ENCODE results near the gene ACSF2.
"Not testable (repeated sequence)": the region's sequence is repeated elsewhere in the genome, so short reads cannot be mapped to it uniquely, and the experiment has no call there.

ACSF2 gene

DNA sequence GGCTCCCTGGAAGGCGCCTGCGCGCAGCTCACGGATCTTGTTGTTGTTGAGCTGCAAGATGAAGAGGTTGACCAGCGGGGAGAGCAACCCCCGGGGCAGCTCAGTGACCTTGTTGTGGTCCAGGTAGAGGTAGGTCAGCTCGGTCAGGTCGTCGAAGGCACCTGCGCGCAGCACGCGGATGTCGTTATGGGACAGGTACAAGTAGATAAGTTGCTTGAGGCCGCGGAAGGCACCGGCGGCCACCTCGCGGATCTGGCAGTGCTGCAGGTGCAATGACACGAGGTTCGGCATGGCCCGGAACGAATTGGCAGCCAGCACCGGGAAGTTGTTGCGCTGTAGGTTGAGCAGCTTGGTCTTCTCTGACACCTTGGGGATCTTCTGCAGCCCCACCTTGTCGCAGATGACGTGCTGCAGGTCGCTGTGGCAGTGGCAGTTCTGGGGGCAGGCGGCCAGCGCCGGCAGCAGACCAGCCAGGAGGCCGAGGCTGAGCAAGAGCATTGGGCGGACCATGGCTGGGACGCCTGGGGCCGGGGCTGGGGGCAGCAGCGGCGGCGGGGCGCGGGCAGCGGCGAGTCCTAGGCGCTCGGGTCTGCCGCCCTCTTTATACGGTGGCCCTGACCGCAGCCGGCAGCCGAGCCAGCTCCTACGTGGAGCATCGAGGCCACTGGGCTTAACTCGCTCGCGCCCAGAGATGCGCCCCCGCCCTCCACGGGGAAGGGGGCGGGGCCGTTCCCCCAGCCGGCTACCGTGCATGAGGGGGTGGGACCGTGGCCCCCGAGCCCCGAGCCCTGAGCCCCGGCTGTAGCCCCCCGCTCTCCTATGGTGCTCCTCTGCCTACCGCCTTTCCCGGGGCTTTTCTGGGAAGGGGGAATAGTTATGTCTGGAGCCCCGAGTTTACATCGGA, 42.5 kb downstream of the ACSF2 start, which contains the start of gene CHAD:
Gene CHAD, minus strand, starts transcription at position 577 of the 904 bp plus-strand sequence. Its CDS starts 67 bp downstream, at position 510.
- no peak for TF ChIP-seq POLR2A (IDR thresholded peaks at IDR 0.05; ENCODE audit: low read depth, low read length)
- no peak for FAIRE-seq
- no peak for DNase-seq (ENCODE audit: insufficient read length, low spot score)

DNA sequence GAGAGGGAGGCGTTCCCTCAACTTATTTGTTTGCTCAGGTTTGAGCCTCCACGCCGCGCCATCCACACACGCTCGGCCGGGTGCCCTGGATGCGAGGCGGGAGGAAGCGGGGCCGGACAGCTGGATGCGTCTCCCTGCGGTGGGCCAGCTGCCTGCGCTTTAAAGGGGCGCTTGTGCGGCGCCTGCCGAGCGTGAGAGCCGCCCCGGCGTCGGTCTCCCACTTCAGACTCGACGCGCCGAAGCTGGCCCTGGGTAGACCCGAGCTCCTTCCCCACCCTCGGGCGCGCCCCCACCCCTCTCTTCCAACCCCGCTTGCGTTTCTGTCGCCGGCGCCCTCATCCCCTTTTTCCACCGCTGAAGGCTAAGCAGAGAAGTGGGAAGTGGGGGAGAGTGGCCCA, 43.2 kb downstream of the ACSF2 start:
- TF ChIP-seq POLR2A (IDR thresholded peaks at IDR 0.05; ENCODE audit: low read depth, low read length): no peak
- FAIRE-seq (no peak), DNase-seq (ENCODE audit: insufficient read length, low spot score) (no peak)

DNA sequence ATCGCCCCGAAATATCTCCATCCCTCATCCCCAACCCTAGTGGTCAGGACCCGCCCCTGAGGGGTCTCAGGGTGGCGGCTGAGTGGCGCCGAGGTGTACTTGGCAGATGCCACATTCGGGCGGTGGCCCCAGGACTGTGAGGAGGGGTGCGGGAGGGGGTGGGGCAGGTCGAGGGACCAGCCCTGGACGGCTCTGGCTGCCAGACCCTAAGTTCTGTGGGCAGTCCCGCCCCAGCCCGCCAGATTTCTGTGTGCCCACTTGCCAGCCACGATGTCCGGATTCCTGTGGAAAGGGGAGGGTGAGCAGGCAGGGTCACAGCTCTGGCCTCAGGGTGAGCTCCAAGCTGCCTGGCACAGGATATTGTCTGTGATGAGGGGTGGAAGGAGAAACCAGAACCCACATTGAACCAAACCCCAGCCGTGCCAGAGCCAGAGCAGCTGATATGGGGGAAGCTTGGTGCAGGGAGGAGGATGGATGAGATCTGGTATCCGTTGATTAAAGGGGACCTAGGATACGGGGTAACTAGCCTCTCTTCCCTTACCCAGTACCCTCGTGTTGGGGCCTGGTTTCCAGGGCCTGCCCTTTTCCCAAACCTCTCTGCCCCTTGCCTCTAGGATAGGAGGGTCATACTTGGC, 43.8 kb downstream of the ACSF2 start:
- FAIRE-seq: no peak
- no peak for DNase-seq (ENCODE audit: insufficient read length, low spot score)
- no peak for TF ChIP-seq POLR2A (IDR thresholded peaks at IDR 0.05; ENCODE audit: low read depth, low read length)

DNA sequence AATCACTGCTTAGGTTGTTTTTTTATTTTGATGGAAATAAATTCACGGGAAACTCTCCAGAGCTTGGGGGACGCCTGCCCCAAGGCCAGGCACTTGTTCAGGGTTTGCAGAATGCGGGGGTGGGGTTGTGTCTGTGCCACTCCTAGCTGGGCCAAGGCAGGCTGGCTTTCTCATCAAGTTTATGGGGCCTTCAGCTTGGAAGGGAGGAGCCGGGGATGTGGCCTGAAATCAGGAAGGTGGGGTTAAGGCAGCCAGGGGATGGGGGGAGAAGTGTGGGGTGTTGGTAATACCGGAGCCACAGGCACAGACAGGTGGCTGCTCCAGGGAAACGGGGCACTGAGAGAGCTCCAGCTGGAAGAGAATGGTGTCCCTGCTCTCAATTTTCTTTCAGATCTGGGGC, 44.4 kb downstream of the ACSF2 start:
- DNase-seq (ENCODE audit: insufficient read length, low spot score) (no peak), FAIRE-seq (no peak)
- TF ChIP-seq POLR2A (IDR thresholded peaks at IDR 0.05; ENCODE audit: low read depth, low read length): no peak

DNA sequence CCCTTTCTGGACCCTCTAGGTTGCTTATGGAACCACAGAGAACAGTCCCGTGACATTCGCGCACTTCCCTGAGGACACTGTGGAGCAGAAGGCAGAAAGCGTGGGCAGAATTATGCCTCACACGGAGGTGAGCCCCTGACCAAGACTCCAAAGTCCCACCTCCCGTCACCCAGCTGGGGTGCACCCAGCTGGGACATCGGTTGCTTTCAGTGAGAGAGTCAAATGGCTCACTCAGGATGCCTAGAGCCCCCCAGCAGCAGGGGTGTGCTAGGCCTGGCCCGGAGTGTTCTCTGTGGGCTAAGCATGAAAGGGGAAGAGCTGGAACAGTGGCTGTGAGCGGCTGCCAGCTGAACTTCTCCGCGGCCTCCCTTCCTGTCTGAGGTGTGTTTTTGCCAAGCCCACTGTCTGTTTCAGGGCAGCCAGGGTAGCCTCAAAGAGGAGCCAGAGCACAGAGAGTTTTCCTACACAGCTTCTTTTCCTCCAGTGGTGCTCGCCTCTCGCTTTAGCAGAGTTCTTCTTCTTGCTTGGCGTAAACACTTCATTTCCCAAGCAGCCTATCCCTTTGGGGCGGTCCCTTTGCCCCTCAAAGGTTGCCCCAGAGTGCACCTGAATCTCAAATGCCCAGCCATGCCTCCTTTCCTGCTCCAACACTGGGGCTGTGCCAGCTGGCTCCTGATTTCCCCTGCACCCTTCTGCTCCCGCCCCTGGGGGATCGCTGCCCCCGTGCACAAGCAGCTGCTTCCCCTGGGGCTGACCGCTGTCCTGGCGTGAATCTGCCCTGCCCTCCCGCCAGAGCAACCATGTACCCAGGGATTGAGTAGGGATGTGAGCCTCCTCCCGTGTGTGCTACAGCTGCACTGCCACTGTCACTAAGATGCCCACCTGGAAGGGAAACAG, 45.2 kb downstream of the ACSF2 start:
- no peak for FAIRE-seq
- no peak for DNase-seq (ENCODE audit: insufficient read length, low spot score)
- TF ChIP-seq POLR2A (IDR thresholded peaks at IDR 0.05; ENCODE audit: low read depth, low read length): no peak

DNA sequence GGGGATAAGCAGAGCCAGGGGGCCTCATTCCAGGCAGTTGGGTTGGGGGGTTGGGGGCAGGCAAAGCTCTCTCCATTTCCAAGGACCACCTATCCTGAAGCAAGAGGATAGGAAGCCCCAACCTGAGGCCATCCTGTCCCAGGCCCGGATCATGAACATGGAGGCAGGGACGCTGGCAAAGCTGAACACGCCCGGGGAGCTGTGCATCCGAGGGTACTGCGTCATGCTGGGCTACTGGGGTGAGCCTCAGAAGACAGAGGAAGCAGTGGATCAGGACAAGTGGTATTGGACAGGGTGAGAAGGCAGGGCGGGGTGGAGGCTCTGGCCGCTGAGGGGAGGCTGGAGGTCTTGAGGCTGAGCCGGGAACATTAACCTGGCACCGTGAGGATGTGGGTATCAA, 46.3 kb downstream of the ACSF2 start:
- no peak for FAIRE-seq
- no peak for TF ChIP-seq POLR2A (IDR thresholded peaks at IDR 0.05; ENCODE audit: low read depth, low read length)
- no peak for DNase-seq (ENCODE audit: insufficient read length, low spot score)

DNA sequence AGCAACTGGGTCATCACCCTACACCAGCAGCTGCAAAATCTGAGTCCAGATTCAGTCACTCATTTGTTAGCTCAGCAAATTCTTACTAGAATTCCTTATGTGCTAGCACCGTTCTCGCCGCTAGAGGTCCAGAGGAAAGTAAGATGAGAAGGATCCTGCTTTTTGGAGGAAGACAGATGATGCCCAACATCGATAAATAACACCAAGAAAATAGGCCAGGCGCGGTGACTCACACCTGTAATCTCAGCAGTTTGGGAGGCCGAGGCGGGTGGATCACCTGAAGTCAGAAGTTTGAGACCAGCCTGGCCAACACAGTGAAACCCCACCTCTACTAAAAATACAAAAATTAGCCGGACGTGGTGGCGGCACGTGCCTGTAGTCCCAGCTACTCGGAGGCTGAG, 46.7 kb downstream of the ACSF2 start:
- DNase-seq (ENCODE audit: insufficient read length, low spot score); FAIRE-seq: not testable (repeated sequence)

DNA sequence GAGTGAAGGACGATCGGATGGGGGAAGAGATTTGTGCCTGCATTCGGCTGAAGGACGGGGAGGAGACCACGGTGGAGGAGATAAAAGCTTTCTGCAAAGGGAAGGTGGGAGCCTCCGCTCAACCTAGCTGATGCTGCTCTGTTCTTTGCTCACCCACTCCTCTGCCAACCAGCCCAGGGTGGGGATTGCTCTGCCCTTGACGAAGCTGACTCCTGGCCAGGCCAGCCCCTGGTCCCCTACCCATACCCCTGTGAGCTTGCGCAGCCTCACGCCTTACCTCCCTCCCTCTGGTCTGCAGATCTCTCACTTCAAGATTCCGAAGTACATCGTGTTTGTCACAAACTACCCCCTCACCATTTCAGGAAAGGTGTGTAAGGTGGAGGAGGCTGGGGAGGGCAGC, 47.9 kb downstream of the ACSF2 start:
- DNase-seq (ENCODE audit: insufficient read length, low spot score): no peak
- no peak for FAIRE-seq
- no peak for TF ChIP-seq POLR2A (IDR thresholded peaks at IDR 0.05; ENCODE audit: low read depth, low read length)

DNA sequence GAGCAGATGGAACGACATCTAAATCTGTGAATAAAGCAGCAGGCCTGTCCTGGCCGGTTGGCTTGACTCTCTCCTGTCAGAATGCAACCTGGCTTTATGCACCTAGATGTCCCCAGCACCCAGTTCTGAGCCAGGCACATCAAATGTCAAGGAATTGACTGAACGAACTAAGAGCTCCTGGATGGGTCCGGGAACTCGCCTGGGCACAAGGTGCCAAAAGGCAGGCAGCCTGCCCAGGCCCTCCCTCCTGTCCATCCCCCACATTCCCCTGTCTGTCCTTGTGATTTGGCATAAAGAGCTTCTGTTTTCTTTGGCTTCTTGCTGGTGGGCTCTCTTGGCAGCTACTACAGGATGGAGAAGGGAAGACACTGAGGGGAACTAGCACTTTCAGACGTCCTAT, 48.5 kb downstream of the ACSF2 start:
- DNase-seq (ENCODE audit: insufficient read length, low spot score) (no peak), FAIRE-seq (no peak)
- TF ChIP-seq POLR2A (IDR thresholded peaks at IDR 0.05; ENCODE audit: low read depth, low read length): no peak

DNA sequence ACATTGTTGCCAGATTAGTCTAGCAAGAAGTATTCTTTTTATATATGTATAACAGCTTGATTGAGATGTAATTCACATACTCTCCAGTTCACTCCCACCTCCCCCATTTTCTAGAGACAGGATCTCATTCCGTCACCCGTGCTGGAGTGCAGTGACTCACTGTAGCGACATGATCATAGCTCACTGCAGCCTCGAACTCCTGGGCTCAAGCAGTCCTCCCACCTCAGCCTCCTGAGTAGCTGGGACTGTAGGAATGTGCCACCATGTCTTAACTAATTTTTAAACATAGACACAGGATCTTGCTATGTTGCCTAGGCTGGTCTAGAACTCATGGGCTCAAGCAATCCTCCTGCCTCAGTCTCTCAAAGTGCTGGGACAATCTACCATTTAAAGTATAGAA, 49.3 kb downstream of the ACSF2 start:
- DNase-seq (ENCODE audit: insufficient read length, low spot score): no peak
- no peak for TF ChIP-seq POLR2A (IDR thresholded peaks at IDR 0.05; ENCODE audit: low read depth, low read length)
- FAIRE-seq: no peak

DNA sequence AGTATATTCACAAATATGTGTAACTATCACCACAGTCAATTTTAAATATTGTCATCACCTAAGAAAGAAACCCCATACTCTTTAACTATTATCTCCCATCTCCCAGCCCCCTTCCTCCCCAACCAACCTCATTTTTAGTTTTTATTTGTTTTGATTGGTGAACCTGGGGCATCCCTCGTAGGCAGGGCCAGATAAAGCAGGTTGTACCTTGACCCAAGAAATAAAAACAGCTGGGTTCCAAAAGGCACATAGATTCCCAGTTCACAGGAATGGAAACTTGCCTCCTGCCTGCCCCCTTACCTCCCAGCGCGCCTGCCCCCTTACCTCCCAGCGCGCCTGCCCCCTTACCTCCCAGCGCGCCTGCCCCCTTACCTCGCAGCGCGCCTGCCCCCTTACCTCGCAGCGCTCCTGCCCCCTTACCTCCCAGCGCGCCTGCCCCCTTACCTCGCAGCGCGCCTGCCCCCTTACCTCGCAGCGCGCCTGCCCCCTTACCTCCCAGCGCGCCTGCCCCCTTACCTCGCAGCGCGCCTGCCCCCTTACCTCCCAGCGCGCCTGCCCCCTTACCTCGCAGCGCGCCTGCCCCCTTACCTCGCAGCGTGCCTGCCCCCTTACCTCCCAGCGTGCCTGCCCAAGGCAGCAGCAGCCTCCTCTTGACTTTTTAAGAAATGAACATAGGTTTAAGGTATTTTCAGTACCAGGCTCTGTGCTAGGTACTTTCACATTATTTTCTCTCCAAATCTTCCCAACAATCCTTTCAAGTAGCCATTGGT, 49.9 kb downstream of the ACSF2 start:
- not testable (repeated sequence) for FAIRE-seq

DNA sequence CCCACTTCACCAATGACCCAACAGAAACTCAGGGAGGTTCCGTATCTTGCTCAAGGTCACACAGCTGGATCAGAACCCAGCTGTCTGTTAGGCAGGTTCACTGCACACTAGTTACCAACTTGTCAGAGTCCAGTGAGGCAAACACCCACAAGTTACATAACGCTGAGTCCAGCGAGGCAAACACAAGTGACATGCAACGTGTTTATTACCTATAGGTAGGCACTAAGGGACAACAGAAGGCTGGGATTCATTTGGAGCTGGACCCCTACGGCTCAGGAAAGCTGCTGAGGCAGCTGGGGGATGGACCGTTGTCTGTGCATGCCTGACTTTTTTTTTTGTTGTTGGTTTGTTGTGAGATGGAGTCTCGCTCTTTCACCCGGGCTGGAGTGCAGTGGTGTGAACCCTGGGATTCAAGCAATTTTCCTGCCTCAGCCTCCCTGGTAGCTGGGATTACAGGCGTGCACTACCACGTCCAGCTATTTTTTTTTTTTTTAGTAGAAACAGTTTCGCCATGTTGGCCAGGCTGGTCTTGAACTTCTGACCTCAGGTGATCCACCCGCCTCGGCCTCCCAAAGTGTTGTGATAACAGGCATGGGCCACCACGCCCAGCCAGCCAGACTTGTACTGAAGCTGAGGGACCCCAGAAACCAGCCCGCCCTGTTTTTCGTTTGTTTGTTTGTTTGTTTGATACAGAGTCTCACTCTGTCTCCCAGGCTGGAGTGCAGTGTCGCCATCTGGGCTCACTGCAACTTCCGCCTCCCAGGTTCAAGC, 50.7 kb downstream of the ACSF2 start:
- no peak for TF ChIP-seq POLR2A (IDR thresholded peaks at IDR 0.05; ENCODE audit: low read depth, low read length)
- DNase-seq (ENCODE audit: insufficient read length, low spot score) (no peak), FAIRE-seq (no peak)

More for the DNA sequence above, 49.9 kb downstream of the ACSF2 start:
- not testable (repeated sequence) for DNase-seq (ENCODE audit: insufficient read length, low spot score)

DNA sequence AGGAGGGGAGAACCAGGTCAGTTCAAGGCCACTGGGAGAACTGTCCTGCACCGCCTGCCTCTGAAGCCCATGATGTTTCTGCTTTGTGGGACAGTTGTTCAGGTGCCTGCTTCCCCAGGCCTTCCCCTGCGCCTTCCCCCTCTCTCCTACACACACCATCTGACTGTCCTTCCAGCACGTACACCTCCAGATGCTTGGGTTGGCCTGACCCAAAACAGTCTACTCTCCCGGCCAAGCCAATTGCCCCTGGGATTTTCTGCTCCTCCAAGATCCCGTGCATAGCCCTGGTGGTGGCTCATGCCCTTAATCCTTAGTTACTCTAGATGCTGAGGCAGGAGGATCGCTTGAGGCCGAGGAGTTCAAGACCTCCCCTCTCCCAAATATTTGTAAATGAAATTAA, 52.0 kb downstream of the ACSF2 start:
- no peak for DNase-seq (ENCODE audit: insufficient read length, low spot score)
- no peak for FAIRE-seq
- no peak for TF ChIP-seq POLR2A (IDR thresholded peaks at IDR 0.05; ENCODE audit: low read depth, low read length)

All from H54 (cell line).